HG02970 (cell line): ENCODE results near the gene LDLRAD3.

Experiments
- ATAC-seq: cut with Tn5 transposase; IDR thresholded peaks from one replicate; pipeline ENCODE4 v1.9.1; 2021; ENCODE audit warnings: mild to moderate bottlenecking, moderate library complexity, moderate number of reproducible peaks; ENCODE audit not compliant: unreplicated experiment, low FRiP score

Gene LDLRAD3

DNA sequence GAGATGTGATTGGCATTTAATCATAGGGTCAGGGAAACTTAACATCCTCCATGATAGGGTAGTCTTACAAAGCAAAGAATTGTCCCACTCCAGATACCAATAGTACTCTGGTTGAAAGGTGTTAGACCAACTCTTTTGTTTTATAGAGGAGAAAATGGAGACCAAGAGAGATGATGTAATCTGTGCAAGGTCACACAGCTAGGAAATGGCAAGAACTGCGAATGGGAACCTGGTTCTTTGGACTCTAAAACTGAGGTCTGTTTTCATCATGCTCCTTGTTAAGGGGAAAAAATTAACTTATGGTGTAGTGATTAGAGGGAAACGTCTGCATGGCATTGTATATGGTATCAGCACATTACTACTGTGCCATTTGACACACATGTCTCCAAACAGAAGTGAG is 174.2 kb downstream of the LDLRAD3 start:
- ATAC-seq, result no peak

DNA sequence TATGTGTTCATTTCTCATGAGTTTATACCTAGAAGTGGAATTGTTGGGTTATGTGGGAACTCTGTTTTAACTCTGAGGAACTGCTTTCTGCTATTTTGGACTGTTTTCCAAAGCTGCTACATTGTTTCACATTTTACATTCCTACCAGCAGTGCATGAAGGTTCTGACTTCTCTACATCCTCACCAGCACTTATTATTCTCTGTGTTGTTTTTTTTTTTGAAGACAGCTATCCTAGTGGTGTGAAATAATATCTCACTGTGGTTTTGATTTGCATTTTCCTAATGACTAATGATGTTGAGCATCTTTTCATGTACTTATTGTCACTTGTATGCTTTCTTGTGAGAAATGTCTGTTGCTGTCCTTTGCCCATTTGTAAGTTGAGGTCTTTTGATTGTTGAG is 175.4 kb downstream of the LDLRAD3 start:
- no peak for ATAC-seq

DNA sequence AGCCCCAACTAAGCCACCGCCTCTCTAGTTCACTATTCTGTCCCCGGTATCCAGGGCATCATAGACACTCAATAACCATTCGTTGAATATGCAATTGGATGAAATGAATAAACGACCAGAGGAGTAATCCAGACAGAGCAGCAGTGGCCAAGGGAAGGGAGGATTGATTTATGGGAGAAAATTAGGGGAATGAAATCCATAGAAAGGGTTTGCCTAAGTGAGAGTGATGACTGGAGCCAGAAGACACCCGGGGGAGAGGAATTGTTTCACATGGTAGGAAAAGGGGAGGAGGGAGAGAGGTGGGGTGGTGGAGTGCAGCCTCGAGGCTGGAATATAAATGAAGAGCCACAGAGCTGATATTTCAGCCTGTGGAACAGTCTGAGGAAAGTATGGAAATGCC is 177.2 kb downstream of the LDLRAD3 start:
- ATAC-seq, result no peak

DNA sequence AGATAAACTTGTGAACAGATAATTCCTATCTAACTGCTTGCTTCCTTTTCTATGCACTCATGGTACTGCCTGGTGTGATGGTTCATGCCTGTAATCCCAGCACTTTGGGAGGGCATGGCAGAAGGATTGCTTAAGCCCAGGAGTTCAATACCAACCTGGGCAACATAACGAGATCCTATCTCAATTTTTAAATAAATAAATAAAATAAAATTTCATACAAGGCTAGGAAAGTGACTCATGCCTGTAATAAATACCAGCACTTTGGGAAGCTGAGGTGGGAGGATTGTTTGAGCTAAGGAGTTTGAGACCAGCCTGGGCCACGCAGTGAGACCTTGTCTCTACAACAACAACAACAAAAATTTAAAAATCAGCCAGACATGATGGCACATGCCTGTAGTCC is 178.8 kb downstream of the LDLRAD3 start:
- no peak for ATAC-seq

DNA sequence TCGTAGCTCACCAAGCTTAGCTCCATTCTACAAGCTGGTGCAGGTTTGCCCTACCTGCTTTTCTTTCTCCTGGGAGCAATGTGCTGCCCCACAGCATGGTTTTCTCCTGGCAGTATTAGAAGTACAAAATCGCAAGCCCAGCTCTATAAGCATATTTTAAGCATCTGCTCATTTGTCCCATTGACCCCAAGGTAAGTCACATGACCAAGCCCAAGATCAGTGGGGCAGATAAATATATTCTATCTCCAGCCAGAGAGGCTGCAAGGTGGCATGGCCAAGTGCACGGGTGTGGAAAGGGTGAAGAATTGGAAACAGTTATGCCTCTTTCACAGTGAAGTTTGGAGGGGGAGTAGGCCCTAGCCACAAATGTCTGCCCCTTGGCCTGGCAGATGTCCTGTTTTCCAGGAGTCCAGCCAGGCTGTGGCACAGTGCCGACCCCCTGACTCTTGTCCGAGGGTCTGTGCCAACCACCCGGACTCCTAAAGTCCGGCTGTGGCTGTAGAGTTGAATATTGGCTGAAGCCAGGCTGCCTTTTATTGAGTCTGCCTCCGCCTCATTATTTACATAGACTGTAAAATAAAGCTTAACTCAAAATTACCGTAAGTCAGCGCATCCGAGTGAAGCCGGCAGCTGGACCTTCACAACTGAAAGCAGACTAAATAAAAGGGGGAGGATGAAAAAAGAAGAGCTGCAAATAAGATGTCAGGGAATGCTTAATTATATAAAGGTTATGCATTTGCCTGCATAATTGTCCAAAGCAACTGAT is 179.7 kb downstream of the LDLRAD3 start:
- no peak for ATAC-seq

DNA sequence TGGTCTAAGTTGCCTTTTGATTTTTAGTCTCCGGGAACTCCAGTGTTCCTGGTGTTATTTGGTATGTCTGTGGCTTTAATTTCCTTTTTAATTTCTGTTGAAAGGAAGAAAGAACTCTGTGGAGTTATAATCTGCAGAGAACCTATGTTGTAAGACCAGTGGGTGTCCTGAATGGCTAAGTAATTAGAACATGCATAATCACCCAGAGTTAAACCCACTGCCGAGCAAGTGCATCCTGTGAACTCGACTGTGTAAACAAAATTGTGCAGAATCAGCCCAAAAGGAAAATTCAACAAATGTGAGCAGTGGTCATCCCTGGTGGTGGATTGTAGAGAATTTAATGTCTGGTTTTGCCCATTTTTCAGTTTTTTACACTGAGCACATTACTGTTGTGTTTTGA is 182.8 kb downstream of the LDLRAD3 start:
- no peak for ATAC-seq

DNA sequence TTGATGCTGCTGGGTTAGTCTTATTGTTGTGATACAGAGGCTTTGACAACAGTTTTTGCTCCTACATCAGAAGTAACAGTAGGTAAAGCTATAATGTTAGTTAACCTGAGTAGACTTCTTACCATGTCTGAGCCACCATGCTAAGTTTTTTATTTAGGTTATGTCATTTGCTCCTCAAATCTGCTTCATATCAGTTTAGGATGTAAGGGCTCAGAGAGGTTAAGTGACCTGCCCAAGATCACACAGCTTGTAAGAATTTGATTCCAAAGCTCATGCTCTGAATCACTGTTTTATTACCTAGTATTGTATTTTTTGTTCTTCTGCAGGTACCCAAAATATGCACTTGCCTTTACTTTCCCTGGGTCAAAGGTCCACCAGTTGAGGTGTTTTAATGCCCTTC is 183.7 kb downstream of the LDLRAD3 start:
- no peak for ATAC-seq

DNA sequence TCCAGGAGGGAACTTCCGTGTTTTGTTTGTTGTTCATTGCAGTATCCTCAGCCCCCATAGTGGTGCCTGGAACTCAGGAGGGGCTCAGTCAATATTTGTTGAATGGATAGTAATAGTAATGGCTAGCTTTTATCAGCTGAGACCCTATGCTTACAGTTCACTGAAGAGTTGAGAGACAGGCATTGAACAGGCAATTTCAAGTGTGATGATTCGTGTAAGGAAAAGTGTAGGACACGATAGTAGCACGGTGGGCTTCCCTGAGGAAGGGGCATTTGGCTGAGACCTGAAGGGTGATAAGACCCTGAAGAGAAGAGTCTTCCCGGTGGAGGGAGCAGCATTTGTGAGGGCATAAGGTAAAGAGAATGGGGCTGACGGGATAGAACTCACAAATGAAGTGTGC is 186.1 kb downstream of the LDLRAD3 start:
- ATAC-seq, result no peak

DNA sequence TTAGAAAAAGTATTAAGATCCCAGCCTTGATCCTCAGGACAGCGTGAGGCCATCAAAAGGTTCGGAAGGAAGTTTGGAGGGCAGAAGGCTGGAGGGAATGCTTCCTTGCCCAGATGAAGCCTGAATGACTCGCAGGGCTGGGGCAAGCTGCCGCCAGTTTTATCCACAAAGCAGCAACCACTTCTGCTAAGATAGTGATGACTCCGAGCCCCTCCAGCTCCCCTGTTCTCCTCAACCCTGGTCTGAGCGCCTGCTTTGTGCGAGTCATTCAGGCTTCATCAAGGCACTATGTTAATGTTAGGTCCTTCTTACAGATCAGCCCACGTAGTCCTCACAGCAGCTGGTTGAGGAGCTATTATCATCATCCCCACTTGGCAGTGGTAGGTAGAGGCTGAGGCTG is 186.5 kb downstream of the LDLRAD3 start:
- no peak for ATAC-seq

DNA sequence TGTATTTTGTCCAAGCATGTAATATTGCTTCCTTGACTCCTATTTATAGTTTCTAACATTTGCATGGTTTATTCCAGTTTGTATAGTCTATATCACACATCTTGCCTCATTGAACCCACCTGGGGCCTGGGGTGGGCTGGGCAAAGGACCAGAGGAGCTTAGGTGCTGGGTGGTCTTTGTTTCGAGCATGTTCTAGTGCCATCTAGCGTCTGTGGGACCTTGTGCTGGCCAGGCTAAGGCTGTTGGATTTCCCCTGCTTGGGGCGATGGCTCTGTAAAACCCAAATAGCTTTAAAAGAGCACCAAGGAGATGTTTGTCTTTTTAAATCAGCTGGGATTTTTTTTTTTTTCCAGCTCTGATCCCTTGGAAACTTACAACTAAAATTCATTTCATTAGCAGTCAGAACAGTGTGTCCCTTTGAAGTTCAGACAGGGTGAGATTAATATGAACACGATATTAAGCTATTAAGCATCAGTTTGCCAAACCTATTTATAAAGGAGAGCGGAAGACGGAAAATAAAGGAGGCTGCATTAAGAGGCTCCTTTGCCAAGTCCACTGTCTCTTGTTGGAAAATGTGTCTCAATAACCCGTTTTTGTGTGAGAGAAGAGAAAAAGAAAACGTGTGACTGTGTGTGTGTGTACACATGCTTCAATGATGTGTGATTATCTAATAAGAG is 188.0 kb downstream of the LDLRAD3 start:
- ATAC-seq, result no peak

DNA sequence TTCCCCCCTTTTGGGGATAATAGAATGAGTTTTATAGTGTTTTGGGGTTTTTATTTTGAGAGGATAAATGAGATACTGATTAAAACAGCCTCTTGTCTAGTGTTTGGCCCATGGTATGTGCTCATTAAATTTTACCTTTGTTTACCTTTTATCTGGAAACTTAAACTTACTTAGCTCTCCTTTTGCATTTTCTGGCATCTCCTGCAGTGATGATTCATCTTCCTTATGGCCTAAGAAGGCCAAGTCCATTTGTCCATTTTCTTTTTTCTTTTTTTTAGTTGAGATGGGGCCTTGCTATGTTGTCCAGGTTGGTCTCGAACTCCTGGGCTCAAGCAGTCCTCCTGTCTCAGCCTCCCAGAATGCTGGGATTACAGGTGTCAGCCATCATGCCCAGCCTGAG is 189.1 kb downstream of the LDLRAD3 start:
- no peak for ATAC-seq

DNA sequence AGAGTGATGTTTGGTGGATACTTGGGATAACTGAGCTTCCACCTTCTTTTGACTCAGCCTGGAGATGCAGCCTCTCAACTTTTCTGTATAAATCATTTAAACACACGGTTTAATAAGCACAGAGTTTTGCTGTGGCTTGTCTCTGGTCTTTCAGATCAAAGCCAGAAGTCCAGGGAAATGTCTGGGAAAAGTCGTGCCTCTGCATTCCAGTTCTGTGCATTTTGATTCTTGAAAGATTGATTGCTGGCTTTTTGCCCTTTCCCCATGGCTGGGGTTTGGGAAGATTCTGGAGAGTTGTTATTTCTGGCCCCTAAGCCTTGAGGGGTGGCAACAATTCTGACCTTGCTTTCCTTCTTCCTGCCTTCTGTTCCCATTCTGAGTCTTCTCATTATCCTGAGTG is 191.2 kb downstream of the LDLRAD3 start:
- no peak for ATAC-seq

DNA sequence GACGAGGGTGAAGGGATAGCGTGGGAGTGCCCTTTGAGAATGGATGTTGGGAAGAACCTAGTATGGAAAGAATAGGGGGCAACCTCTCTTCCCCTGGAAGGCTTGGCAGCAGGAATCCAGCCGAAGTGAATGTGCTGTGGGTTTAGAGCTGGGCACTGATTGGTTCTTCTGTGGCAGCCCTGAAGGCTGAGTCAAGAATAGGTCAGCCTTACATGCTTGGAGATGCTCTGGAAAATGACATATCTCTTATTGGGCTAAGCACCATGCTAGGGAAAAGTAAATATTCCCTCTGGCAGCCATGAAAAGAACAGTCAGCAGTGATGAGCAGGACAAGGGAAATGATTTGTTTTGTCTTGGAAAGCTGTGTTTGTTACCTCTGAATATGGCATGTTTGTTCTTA is 195.9 kb downstream of the LDLRAD3 start:
- ATAC-seq, result no peak

DNA sequence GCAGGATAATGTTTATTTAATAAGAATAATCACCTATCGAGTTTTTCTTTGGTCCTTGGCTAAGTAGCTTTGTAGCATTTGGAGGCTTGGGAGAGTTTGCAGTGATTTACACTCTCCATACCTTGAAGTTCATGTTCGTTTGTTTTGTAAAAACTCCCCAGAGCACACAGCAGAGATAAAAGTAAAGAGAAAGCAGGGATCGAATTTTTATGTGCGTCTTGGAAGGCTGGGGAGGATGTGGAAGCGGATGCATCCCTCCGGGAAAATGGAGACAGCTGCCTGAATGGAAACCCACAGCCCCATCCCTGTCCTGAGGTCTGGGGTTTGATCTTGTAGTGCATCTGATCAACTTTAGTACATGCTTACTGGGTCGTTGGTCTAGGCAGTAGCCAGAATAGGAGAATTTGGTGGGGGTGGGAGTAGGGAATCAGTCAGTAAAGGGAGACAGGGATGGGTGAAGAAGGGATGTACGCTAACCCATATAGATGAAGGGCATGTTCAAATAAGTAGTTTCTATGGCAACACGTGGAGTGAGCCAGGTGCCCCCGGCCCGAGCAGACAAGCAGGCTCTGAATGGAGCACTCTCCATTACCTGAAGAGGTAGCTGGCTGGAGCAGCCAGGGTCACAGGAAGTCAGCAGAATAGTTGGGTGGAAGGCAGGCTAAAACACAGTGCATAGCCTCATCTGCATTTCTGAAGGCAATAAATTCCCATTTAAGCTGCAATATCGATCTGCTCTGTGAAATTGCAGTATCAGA is 197.5 kb downstream of the LDLRAD3 start:
- no peak for ATAC-seq

DNA sequence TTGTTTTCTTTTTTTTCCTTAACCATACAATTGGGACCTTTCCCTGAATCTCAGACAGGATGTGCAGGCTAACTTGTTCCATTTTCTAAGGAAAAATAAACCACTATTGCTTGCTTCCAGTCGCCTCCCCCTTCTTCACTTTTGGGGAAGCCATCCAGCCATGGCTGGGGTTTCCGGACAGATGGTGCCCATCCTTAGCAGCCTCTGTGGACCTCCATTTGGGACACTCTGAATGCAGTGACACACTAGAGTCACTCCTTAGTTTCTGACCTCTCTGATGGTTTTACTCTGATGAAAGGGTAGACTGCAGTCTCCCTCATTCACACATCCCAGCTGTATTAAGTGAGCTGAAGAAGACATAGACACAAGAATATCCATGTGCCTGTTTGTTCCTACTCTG is 198.1 kb downstream of the LDLRAD3 start:
- no peak for ATAC-seq

DNA sequence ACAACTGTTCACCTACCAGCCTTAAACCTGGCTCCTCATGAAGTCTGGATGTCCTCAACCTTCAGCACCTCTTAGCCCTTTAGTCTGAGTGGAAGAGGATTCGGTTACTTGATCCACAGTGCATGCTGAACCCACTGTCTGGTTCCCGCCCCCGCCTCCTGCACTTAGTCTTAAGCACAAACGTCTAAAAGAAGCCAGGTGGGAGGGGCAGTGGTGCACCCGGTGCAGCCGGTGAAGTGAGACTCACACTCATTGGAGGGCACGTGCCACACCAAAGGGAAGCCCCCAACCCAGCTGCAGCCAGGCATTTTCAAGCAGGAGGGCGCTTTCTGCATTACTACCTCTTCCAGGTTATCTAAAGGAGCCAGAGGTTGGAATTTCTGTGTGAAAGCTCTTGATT is 198.6 kb downstream of the LDLRAD3 start:
- ATAC-seq, result no peak

DNA sequence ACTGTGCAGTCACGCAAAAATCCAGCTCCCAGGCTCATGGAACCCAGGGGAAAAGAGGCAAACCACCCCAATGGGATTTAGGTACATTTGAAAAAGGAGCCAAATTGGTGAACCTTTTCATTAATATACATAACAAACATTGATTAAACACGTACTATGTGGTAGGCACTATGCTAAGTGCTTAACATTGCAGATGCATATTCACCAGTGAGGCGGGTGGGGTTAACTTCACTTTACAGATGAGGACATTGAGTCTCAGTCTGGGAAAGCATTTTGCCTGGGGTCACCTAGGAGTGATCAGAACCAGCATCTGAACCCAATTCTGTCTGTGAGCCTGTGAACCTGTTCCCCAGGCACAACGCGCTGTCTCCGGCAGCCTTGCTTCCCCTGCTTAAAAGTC is 199.0 kb downstream of the LDLRAD3 start:
- no peak for ATAC-seq

DNA sequence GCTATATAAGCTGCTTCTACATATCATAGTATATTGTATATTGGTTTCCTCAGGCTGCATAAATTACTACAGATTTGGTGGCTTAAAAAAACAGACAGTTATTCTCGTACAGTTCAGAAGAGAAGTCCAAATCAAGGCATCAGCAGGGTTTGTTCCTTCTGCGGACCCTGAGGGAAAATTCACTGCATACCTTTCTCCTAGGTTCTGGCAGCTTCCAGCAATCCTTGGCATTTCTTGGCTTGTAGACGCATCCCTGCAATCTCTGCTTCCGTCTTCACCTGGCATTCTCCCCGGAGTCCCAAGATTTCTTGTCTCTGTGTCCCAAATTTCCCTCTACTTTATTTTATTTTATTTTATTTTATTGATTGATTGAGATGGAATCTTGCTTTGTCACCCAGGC is 202.6 kb downstream of the LDLRAD3 start:
- no peak for ATAC-seq

DNA sequence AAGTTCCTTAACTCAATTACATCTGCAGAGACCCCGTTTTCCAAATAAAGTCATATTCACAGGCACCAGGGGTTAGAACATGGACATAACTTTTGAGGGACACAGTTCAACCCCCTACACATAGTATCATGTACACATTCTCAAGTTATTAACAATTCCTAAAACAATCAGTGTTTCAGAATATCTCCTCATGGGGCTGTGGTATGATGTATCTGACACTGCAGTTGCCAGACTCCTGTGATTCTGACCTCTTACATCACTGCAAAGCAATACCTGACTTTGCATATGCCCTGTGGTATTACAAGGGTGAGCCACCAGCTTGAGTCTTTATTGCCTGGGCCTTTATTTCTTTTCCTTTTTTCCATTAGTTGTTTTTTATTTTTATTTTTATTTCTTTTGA is 203.6 kb downstream of the LDLRAD3 start:
- no peak for ATAC-seq

DNA sequence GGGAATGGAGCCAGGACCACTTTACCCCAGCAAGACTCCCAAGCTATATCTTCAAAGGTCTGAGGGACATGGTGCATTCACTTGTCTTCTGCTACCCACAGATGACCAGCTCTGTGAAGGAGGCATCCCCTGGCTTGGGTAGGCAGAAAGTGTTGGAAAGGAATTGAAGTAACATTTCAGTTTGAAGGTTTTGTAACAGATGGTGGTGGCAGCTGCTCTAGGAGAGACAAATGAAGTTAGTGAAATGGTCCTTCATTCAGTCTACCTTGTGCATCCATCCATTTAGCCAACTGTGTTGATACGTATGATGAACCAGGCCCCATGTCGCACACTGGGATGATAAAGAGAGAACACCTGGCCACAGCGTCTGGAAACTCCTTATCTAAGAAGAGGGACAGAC is 204.8 kb downstream of the LDLRAD3 start:
- ATAC-seq, result no peak

DNA sequence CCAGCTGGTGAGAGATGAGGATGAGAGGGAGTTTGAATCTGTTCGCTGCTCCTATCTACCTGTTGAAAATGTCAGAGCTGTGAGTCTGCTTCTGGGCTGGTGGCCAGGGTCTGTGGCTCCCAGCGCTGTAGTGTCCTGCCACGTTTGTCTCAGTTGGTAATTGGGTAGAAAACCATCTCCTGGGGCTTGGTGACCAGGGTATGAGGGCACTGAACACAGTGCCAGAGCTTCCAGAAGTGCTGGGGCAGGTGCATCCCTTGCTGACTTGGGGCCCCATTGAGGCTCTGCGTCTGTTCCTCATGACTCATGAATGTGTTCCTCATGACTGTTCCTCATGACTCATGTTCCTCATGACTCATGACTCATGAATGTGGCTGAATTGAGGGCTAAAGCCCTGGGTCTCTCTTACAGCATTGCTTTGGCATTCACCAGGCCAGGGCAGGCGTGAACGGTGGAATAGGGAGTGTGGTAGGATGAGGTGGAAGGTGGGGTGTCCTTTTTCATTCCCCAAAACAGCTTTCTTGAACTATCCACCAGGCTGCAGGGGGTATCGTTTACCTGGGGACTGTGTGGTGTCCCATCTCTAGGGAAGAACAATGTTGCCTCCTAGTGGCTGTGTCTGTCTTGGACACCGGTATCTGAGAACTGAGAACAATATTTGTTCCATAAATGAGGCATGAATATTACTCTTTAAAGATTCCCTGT is 205.8 kb downstream of the LDLRAD3 start:
- ATAC-seq, result peak; percentile 59
